Activated CD8-positive, alpha-beta memory T cell treated with anti-CD3 and anti-CD28 coated beads, Interleukin-2, amount 50 U/mL, for 48 hours (primary cell): ENCODE results near the gene LZTFL1.

Experiments
- DNase-seq: peaks from one replicate; pipeline ENCODE4 v3.0.0-alpha.2; 2020

The LZTFL1 gene

GRCh38 chr3:45841757-45842491, at the start of gene LZTFL1:
TSS of gene LZTFL1 (minus strand) at chr3:45842119. CDS start at chr3:45841991, 128 bp downstream.
- peak; percentile 89 for DNase-seq

- DNase-seq = no peak
Measured at GRCh38 chr3:45890405-45890804, 48.5 kb upstream of the LZTFL1 start.

GRCh38 chr3:45889337-45889736, 47.4 kb upstream of the LZTFL1 start:
- DNase-seq = no peak

GRCh38 chr3:45887759-45888511, 46.0 kb upstream of the LZTFL1 start:
- no peak for DNase-seq

DNA sequence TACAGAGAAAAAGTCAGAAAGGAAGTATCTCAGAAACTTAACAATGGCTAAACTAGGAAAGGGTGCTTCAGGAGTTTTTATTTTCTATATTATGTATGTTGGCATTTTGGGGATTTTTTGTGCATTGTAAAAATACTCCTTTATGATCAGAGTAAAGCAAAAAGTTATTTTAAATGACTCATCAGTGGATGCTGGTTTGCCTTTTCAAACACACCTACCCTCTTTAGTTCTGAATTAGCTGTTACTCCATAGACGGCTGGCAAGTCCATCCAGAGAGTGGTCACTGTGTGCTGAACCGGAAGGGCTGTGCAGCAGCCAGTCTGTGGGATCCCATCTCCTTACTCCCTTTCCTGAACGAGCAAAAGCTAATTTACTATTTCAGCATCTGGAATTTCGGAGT, 45.4 kb upstream of the LZTFL1 start:
- no peak for DNase-seq

DNA sequence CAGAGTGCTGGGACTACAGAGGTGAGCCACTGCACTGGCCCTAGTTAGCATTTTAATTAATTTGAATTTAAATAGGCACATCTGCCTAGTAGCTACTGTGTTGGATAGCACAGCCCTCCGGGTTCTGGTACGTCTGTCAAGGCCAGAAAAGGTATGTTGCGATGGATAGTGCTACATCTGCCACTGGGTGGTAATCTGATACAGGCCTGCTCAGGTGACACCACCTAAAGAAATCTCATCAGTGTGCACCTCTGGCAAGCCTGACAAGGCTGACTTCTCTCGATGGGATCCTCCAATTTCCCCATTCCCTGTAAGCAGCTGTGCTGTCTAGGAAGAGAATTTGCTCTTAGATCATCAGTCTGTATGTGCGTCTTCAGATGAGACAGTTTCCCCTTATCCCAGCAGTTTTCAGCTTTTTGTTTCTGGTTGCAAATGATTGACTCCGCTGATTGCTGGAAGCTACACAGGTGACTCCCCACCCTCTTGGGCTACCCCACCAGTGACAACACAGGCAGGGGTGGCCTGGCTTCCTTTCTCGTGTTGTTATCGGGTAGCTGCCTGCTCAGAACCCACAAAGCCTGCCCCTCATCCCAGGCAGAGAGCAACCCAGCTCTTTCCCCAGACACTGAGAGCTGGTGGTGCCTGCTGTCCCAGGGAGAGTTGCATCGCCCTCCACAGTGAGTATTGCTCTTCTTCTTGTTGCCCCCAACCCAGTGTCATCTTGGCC, 44.2 kb upstream of the LZTFL1 start, which contains the start of gene CCR9:
Gene CCR9, plus strand, starts transcription at position 565 of the 727 bp plus-strand sequence. CDS start 8,391 bp downstream, outside the sequence.
- DNase-seq = no peak

GRCh38 chr3:45884368-45885201, 42.7 kb upstream of the LZTFL1 start:
- no peak for DNase-seq

DNA sequence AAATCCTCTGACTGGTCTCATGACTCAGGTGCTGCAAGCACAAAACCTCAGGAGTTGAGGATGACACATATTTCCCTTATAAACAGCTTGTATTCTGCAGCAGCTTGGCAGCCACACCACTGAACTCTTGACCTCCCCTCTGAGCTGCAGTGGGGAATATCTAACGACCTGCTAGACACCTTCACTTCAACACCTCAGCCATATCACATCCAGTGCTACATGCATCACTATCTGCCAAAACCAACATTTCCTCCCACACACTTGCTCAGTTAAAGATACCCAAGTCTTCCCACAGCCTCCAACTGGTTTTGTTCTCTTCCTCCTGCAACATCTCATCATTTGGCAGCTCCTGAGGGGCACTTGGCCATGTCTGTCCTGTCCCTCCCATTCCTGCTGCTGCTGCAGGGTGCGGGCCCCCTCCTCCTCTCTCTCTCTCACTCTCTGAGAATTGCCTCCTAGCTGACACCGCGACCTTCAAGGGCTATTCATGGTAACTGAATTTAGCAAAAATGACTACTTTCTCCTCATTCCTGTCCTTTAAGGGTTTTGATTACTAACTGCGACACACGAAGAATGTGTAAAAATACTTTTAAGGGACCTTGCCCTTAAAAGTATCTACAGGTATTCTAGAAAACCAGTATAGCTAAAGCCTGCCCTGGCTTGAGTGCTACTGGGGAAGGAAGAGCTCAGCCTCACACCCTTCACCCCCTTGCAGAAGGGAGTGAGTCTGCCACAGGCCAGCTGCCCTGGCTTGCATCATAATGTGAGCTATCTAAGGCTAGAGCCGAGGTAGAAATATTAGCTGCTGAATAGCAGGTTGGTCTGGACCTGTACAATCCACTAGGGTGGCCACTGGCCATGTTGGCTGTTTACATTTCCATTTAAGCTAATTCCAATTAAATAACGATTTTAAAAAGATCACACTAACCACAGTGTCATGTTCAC, 39.4 kb upstream of the LZTFL1 start:
- DNase-seq = no peak

DNA sequence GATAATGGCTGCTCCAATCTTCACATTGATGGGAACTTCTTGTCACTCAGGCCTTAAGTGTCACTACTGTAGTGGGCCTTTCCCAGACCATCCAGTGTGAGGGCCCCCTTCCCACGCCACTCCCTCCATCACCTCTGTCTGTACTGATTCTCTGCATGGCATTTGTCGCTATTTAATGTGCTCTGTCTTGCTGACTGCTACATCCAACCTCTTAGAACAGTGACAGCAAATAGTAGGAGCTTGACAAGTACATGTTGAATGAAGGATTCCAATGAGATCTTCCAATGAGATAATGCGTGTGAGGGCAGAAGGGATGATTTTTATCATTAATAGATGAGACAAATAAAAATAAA, 38.8 kb upstream of the LZTFL1 start:
- no peak for DNase-seq

GRCh38 chr3:45878124-45878523, 36.2 kb upstream of the LZTFL1 start:
- no peak for DNase-seq

DNA sequence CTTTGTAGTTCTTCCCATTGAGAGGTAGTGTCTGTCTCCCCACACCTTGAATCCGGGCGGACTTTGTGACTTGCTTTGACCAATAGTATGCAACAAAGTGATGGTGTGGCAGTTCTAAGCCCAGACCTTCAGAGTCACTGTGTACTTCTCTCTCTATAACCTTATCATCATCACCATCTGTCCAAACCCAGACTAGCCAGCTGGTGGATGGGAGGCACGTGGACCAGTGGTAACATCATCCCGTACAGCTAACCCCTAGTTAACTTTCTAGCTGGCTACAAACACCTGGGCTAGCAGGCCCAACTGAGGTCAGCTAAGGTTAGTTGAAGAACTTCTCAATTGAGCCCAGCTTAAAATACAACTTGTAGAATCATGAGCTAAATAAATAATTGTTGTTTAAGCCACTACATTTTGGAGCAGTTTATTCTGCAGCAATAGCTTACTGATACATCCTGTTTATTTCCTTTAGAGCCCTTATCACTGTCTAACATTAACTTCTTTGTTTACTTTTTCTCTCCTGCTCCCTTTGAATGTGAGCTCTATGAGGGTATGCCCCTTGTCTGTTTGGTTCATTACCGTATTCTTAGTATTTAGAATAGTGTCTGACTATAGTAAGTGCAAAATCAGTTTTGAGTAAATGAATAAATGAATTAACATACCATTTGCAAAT, 32.9 kb upstream of the LZTFL1 start:
- DNase-seq = no peak

DNA sequence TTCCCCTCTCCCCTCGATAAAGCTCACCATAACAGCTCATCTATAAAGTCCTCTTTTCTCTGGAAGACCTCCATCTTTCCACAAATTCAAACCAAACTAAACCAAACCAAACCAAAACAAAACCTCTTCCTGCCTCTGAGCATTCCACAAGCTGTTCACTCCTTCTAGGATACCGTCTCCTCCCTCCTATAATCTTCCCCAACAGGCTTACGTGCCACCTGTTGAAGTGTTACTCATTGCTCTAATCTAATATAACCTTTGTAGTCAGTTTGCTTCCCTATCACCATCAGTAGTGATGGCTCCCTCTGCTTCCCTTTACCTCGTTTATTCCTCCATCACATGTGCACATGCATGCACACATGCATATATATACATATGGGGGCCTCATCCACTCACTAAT, 31.7 kb upstream of the LZTFL1 start:
- DNase-seq = no peak

DNA sequence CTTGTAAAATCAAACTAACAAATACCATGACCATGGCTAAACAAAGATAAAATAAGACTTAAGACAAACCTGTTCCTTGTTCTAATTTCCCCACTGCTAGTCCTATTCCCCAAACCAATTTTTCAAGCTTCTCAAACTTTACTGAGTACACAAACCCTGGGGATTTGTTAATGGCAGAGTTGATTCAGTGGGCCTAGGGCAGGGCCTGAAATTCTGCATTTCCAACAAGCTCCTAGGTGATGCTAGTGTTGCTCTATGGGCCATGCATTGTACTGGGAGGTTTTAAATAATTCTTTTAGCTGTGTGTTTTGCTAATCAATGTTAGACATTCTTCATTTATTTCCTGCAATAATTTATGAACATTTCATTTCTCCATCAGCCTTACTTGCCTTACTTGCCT, 31.1 kb upstream of the LZTFL1 start:
- DNase-seq = no peak

GRCh38 chr3:45872569-45872968, 30.6 kb upstream of the LZTFL1 start:
- no peak for DNase-seq

DNA sequence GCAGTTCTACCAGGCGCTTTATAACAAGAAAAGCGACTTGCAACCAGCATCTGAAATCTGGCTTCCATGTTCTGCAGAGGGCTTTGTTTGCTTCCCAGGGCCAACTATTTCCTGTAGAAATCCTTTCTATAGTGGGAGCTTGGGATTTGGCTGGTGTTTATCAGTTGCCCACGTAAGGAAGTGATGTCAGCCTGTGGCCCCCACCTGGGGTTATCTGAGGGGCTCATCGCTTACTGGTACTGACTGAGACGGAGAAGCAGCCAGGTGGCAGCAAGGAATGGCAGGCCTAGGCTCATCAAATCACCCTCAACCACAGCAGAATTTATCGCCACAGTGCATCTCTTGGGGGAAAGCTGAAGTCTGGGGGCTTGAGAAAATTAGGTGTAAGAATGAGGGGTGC, 29.9 kb upstream of the LZTFL1 start:
- no peak for DNase-seq

GRCh38 chr3:45870099-45870498, 28.2 kb upstream of the LZTFL1 start:
- DNase-seq = peak; percentile 64

DNA sequence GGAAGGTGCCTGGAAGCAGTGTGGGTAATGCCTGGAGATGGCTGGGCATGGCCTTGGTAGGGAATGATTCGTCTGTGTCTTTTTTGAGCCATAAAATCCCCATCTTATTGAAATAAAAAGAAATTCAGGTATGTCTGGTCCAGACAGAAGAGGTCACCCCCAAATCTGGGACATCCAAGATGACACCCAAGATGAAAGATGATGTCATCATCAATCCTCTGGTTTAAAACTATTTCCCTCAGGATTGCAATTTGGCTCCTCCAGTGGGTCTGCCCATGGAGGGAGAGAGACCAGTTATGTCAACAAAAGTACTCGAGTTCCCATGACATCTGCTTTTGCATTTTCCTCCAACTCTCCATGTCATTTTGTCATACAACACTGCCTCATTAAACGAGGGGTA, 27.7 kb upstream of the LZTFL1 start:
- no peak for DNase-seq

DNA sequence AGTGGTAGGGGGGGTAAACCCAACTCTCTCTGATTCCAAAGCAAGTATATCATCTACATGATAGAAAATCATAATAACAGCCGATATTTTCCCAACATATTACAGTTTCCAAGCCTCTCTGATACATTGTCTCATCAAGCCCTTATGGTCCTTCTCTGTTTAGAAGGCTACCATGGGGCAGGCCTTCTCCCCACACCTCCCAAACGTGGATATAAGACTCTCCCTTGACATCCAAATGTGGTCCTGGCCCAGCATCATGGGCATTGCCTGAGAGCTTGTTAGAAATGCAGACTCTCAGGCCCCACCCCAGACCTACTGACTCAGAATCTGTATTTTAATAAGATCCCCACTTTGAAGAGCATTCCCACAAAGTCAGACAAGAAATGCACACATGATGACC, 26.7 kb upstream of the LZTFL1 start:
- no peak for DNase-seq

- no peak for DNase-seq
Measured at GRCh38 chr3:45868213-45868612, 26.3 kb upstream of the LZTFL1 start.

DNA sequence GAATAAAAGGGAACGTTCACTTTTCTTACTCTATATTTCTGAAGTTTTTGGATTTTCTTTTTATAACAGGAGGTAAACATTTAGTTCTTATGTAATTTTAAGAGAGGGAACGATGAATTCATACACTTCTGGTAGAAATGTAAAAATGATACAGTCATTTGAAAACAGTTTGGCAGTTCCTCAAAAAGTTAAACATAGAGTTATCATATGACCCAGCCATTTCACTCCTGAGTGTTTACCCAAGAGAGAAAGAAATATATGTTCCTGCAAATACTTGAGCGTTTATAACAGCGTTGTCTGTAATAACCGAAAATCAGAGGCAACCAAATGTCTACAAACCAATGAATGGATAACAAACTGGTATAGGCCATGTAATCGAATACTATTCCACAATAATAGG, 23.6 kb upstream of the LZTFL1 start:
- DNase-seq = no peak
